ENCODE results near the gene GRB10. TPM values are rescaled to one million over a fixed set of nuclear protein-coding genes. Genes with fewer than 3 reads are reported as not detected.
"Not testable (repeated sequence)": the region's sequence is repeated elsewhere in the genome, so short reads cannot be mapped to it uniquely, and the experiment has no call there.

The GRB10 gene
- polyA plus RNA-seq, 3 donors = 1.3 to 3.1 (median 1.5) TPM

GRCh38 chr7:50775231-50775630 lies 7.5 kb downstream of the GRB10 start:
- DNase-seq = no peak
- Histone ChIP-seq H3K79me2 (ENCODE audit: insufficient read depth, low read length) (no peaks in the 10 kb centered on the region), H3K9me3 (replicated peaks in 1 of 2; ENCODE audit: control insufficient read depth in 1 of 2, insufficient read depth in 1 of 2, low read length in 2 of 2) (no peaks in the 10 kb centered on the region), H3K27me3 (ENCODE audit: control insufficient read depth in 2 of 2, insufficient read depth in 2 of 2, low read length in 2 of 2) (no peaks in the 10 kb centered on the region), H3K4me2 (replicated peaks; ENCODE audit: extremely low read depth, low read length, poor library complexity, severe bottlenecking) (no peak overlapping the region), H3K4me1 (ENCODE audit: control insufficient read depth in 1 of 2, insufficient read depth in 2 of 2, low read length in 2 of 2) (no peaks in the 10 kb centered on the region), H3K9ac (ENCODE audit: insufficient read depth, low read length, poor library complexity, severe bottlenecking) (no peak overlapping the region), H2AFZ (ENCODE audit: insufficient read depth, low read depth, low read length, poor library complexity, severe bottlenecking) (no peak overlapping the region), H3K27ac (ENCODE audit: low read depth in 1 of 2, low read length in 2 of 2) (no peak overlapping the region), H3K36me3 (replicated peaks in 1 of 2; ENCODE audit: control insufficient read depth in 1 of 2, insufficient read depth in 2 of 2, low read length in 2 of 2) (no peaks in the 10 kb centered on the region), H3K4me3 (replicated peaks in 1 of 3; ENCODE audit: low read depth in 2 of 3, low read length in 3 of 3) (no peak overlapping the region), H4K20me1 (ENCODE audit: insufficient read depth, low read length) (no peaks in the 10 kb centered on the region)
- Mint-ChIP-seq H3K9me3 (peaks cover 0 to 5% (median 0%) of the 10 kb centered on the region in 7 donors), H3K36me3 (no peaks in the 10 kb centered on the region), H3K4me1 (peaks cover 2% of the 10 kb centered on the region), H3K27me3 (ENCODE audit: low read depth in 3 of 3) (peaks cover 0 to 6% (median 4%) of the 10 kb centered on the region in 3 donors), H3K4me3 (no peak overlapping the region), H3K27ac (no peak overlapping the region)
- no peak for TF ChIP-seq CTCF (IDR thresholded peaks at IDR 0.05)
- 100% methylated on average over 3 of the region's 3 CpGs for WGBS (ENCODE audit: insufficient coverage)
- intact Hi-C loops (cut with micrococcal nuclease) = no loop called here

GRCh38 chr7:50774319-50774718 lies 8.4 kb downstream of the GRB10 start:
- Histone ChIP-seq H3K9me3 (replicated peaks in 1 of 2; ENCODE audit: control insufficient read depth in 1 of 2, insufficient read depth in 1 of 2, low read length in 2 of 2) (no peaks in the 10 kb centered on the region), H3K36me3 (replicated peaks in 1 of 2; ENCODE audit: control insufficient read depth in 1 of 2, insufficient read depth in 2 of 2, low read length in 2 of 2) (no peaks in the 10 kb centered on the region), H3K4me2 (replicated peaks; ENCODE audit: extremely low read depth, low read length, poor library complexity, severe bottlenecking) (no peak overlapping the region), H3K79me2 (ENCODE audit: insufficient read depth, low read length) (no peaks in the 10 kb centered on the region), H3K4me1 (ENCODE audit: control insufficient read depth in 1 of 2, insufficient read depth in 2 of 2, low read length in 2 of 2) (no peaks in the 10 kb centered on the region), H3K9ac (ENCODE audit: insufficient read depth, low read length, poor library complexity, severe bottlenecking) (no peak overlapping the region), H3K4me3 (replicated peaks in 1 of 3; ENCODE audit: low read depth in 2 of 3, low read length in 3 of 3) (no peak overlapping the region), H3K27me3 (ENCODE audit: control insufficient read depth in 2 of 2, insufficient read depth in 2 of 2, low read length in 2 of 2) (no peaks in the 10 kb centered on the region), H3K27ac (ENCODE audit: low read depth in 1 of 2, low read length in 2 of 2) (no peak overlapping the region), H2AFZ (ENCODE audit: insufficient read depth, low read depth, low read length, poor library complexity, severe bottlenecking) (no peak overlapping the region), H4K20me1 (ENCODE audit: insufficient read depth, low read length) (no peaks in the 10 kb centered on the region)
- intact Hi-C loops (cut with micrococcal nuclease) = no loop called here
- WGBS (ENCODE audit: insufficient coverage) = no CpG with 5 or more reads among the region's 1 CpG
- Mint-ChIP-seq H3K27ac (no peak overlapping the region), H3K4me1 (peaks cover 2% of the 10 kb centered on the region), H3K4me3 (no peak overlapping the region), H3K9me3 (peaks cover 0 to 5% (median 0%) of the 10 kb centered on the region in 7 donors), H3K36me3 (no peaks in the 10 kb centered on the region), H3K27me3 (ENCODE audit: low read depth in 3 of 3) (peaks cover 0 to 6% (median 4%) of the 10 kb centered on the region in 3 donors)
- no peak for DNase-seq
- TF ChIP-seq CTCF (IDR thresholded peaks at IDR 0.05) = no peak

GRCh38 chr7:50773071-50773470 lies 9.6 kb downstream of the GRB10 start:
- H3K4me2 ChIP-seq (replicated peaks; ENCODE audit: extremely low read depth, low read length, poor library complexity, severe bottlenecking); H3K36me3 ChIP-seq (replicated peaks in 1 of 2; ENCODE audit: control insufficient read depth in 1 of 2, insufficient read depth in 2 of 2, low read length in 2 of 2); H3K27me3 Mint-ChIP-seq (ENCODE audit: low read depth in 3 of 3); H3K9me3 Mint-ChIP-seq; H3K4me3 Mint-ChIP-seq; DNase-seq; H3K4me1 Mint-ChIP-seq; H3K9me3 ChIP-seq (replicated peaks in 1 of 2; ENCODE audit: control insufficient read depth in 1 of 2, insufficient read depth in 1 of 2, low read length in 2 of 2); H3K4me1 ChIP-seq (ENCODE audit: control insufficient read depth in 1 of 2, insufficient read depth in 2 of 2, low read length in 2 of 2); H3K27ac ChIP-seq (ENCODE audit: low read depth in 1 of 2, low read length in 2 of 2); H3K4me3 ChIP-seq (replicated peaks in 1 of 3; ENCODE audit: low read depth in 2 of 3, low read length in 3 of 3); H3K27me3 ChIP-seq (ENCODE audit: control insufficient read depth in 2 of 2, insufficient read depth in 2 of 2, low read length in 2 of 2); intact Hi-C loops (cut with micrococcal nuclease); H3K9ac ChIP-seq (ENCODE audit: insufficient read depth, low read length, poor library complexity, severe bottlenecking); H2AFZ ChIP-seq (ENCODE audit: insufficient read depth, low read depth, low read length, poor library complexity, severe bottlenecking); H3K36me3 Mint-ChIP-seq; H4K20me1 ChIP-seq (ENCODE audit: insufficient read depth, low read length); H3K79me2 ChIP-seq (ENCODE audit: insufficient read depth, low read length): not testable (repeated sequence)
- no CpG with 5 or more reads among the region's 4 CpGs for WGBS (ENCODE audit: insufficient coverage)
- peak overlapping the region in 1 of 7 donors; percentile 40 for H3K27ac Mint-ChIP-seq

Measured in CD14-positive monocyte (primary cell).